BLaER1 (cell line): Measurements from ENCODE around the gene DDX41.

ENCODE experiments used
- H3K27ac ChIP-seq: shearing (Covaris generic); formaldehyde crosslinking; 2 replicates; pipeline ENCODE4 v1.8.1; 2022
- H3K27me3 ChIP-seq: shearing (Covaris generic); formaldehyde crosslinking; 2 replicates; pipeline ENCODE4 v1.8.1; 2022
- H3K36me3 ChIP-seq: shearing (Covaris generic); formaldehyde crosslinking; 2 replicates; pipeline ENCODE4 v1.8.1; 2022
- H3K4me1 ChIP-seq: shearing (Covaris generic); formaldehyde crosslinking; 2 replicates; pipeline ENCODE4 v1.8.1; 2022
- H3K4me2 ChIP-seq: shearing (Covaris generic); formaldehyde crosslinking; 2 replicates; pipeline ENCODE4 v1.8.1; 2022
- H3K4me3 ChIP-seq: shearing (Covaris generic); formaldehyde crosslinking; 2 replicates; pipeline ENCODE4 v1.8.1; 2022
- H3K9ac ChIP-seq: shearing (Covaris generic); formaldehyde crosslinking; 2 replicates; pipeline ENCODE4 v1.8.1; 2022
- H3K9me3 ChIP-seq: shearing (Covaris generic); formaldehyde crosslinking; 2 replicates; pipeline ENCODE4 v1.8.1; 2022
- H4K20me1 ChIP-seq: shearing (Covaris generic); formaldehyde crosslinking; 2 replicates; pipeline ENCODE4 v1.8.1; 2022
- Cebpa-rat ChIP-seq: shearing (Covaris generic); IDR thresholded peaks from 2 replicates; pipeline ENCODE4 v1.8.1; 2022

Gene DDX41

GRCh38 chr5:177465044-177465443 lies 51.7 kb downstream of the DDX41 start:
- no peak overlapping the region for H3K4me2 ChIP-seq
- no peaks in the 10 kb centered on the region for H3K27me3 ChIP-seq
- H3K4me1 ChIP-seq = peaks cover 40% of the 10 kb centered on the region
- TF ChIP-seq Cebpa-rat = no peak
- H4K20me1 ChIP-seq = peaks cover 91% of the 10 kb centered on the region
- peaks cover 26% of the 10 kb centered on the region for H3K9me3 ChIP-seq
- no peak overlapping the region for H3K27ac ChIP-seq
- no peak overlapping the region for H3K9ac ChIP-seq
- H3K36me3 ChIP-seq = peaks cover 96% of the 10 kb centered on the region
- no peak overlapping the region for H3K4me3 ChIP-seq

DNA sequence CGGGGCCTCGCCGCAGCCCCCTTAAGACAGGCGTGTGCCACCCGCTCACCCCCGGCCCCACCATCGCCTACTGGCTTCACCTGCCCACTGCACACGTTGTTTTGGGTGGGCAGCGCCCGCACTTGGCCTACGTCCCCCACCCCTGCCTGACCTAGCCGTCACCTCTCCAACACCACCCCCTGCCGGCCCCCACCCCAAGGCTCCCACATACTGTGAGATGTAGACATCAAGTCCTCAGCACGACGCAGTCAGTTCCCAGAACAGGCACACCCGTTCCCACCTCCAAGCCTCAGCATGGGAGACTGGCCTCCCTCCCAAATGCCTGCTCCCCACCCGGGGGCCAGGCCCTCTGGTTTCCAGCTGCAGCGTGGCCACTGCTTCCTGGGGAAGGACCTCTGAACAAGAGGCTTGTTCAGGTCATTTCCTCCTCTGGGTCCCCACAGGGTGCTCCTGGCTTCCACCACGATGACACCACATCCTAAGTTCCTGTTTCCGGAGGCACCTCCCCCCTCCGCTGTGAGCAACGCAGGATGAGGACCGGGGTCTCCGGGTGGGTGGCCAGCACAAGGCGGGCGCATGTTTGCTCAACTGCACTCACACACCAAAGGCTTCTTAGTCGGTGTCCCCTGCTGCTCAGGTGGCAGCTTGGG lies 54.6 kb downstream of the DDX41 start:
- Histone ChIP-seq H3K4me2 (peak overlapping the region; percentile 86), H3K36me3 (peaks cover 93% of the 10 kb centered on the region)

More for the DNA sequence above, 54.6 kb downstream of the DDX41 start:
- Histone ChIP-seq H3K4me1 (peaks cover 45% of the 10 kb centered on the region), H4K20me1 (peaks cover 91% of the 10 kb centered on the region), H3K27ac (peak overlapping the region; percentile 75), H3K9me3 (peaks cover 23% of the 10 kb centered on the region), H3K27me3 (no peaks in the 10 kb centered on the region), H3K9ac (peak overlapping the region; percentile 67), H3K4me3 (peak overlapping the region; percentile 18; the same call in 1 of the 2 replicates)
- no peak for TF ChIP-seq Cebpa-rat
